IMR-90 (cell line): Measurements from ENCODE around the gene VCL. TPM values are rescaled to one million over a fixed set of nuclear protein-coding genes. Genes with fewer than 3 reads are reported as not detected.

Source experiments
- ATAC-seq: fragments of 200-7000 bp; cut with Tn5 transposase; 2 replicates; pipeline ENCODE4 v1.9.1; 2020; ENCODE audit warnings: low read depth, mild to moderate bottlenecking, moderate library complexity
- BruUV-seq: library from RNA; stranded (reverse); fragments of 400-500 nt; replicated peaks from 2 replicates; lab custom pipeline; 2021; lab: Mats Ljungman, UMichigan
- CTCF ChIA-PET: fragments of 300-600 bp; formaldehyde crosslinking; extraction: SDS; loops from one replicate; lab custom pipeline; 2021; ENCODE audit warnings: antibody characterized with exemption; lab: Yijun Ruan, JAX
- POLR2A ChIA-PET: fragments of 300-600 bp; sonication (Branson Sonifier 250); formaldehyde crosslinking; loops from one replicate; lab custom pipeline; 2022; ENCODE audit warnings: antibody characterized with exemption; ENCODE audit not compliant: unreplicated experiment; lab: Charles Lee
- DNase-seq: peaks from one replicate; pipeline ENCODE4 v3.0.0; 2013
- H2AFZ ChIP-seq: replicated peaks from 2 replicates; pipeline ENCODE3; 2013; ENCODE audit warnings: low read length, mild to moderate bottlenecking; ENCODE audit not compliant: poor library complexity
- H2AK5ac ChIP-seq: 2 replicates; pipeline ENCODE4 v1.6.1; 2013; ENCODE audit warnings: low read depth, low read length, inconsistent platforms
- H2AK9ac ChIP-seq: replicated peaks from 2 replicates; pipeline ENCODE3; 2013; ENCODE audit warnings: mild to moderate bottlenecking, low read depth, low read length, moderate library complexity; ENCODE audit not compliant: poor library complexity
- H2BK120ac ChIP-seq: 2 replicates; pipeline ENCODE4 v1.6.1; 2013; ENCODE audit warnings: low read depth, low read length, inconsistent platforms
- H2BK15ac ChIP-seq: 3 replicates; pipeline ENCODE4 v1.6.1; 2013; ENCODE audit warnings: low read depth, low read length, inconsistent platforms
- H2BK20ac ChIP-seq: 2 replicates; pipeline ENCODE4 v1.6.1; 2013; ENCODE audit warnings: low read depth, mild to moderate bottlenecking, inconsistent platforms, low read length, moderate library complexity
- H2BK5ac ChIP-seq: 2 replicates; pipeline ENCODE4 v1.6.1; 2013; ENCODE audit warnings: mild to moderate bottlenecking, low read depth, low read length, inconsistent platforms; ENCODE audit not compliant: poor library complexity, severe bottlenecking
- H3K14ac ChIP-seq: replicated peaks from 2 replicates; pipeline ENCODE4 v1.6.1; 2013; ENCODE audit warnings: low read depth, low read length, inconsistent platforms
- H3K18ac ChIP-seq: 2 replicates; pipeline ENCODE4 v1.6.1; 2013; ENCODE audit warnings: low read depth, low read length, control low read depth
- H3K23ac ChIP-seq: 2 replicates; pipeline ENCODE4 v1.6.1; 2013; ENCODE audit warnings: low read depth, low read length, inconsistent platforms
- H3K27ac ChIP-seq: 2 replicates; pipeline ENCODE4 v1.5.1; 2013; ENCODE audit warnings: mild to moderate bottlenecking, control low read depth, low read length; ENCODE audit not compliant: insufficient read depth
- H3K27me3 ChIP-seq: 2 replicates; pipeline ENCODE4 v1.6.1; 2013; ENCODE audit warnings: low read length; ENCODE audit not compliant: control insufficient read depth, insufficient read depth
- H3K36me3 ChIP-seq: 2 replicates; pipeline ENCODE4 v1.6.1; 2013; ENCODE audit warnings: low read length, mixed read lengths; ENCODE audit not compliant: control insufficient read depth, insufficient read depth
- H3K4ac ChIP-seq: 2 replicates; pipeline ENCODE4 v1.6.1; 2013; ENCODE audit warnings: low read depth, low read length, inconsistent platforms
- H3K4me1 ChIP-seq: 2 replicates; pipeline ENCODE4 v1.6.1; 2013; ENCODE audit warnings: low read length, mixed read lengths; ENCODE audit not compliant: control insufficient read depth, insufficient read depth
- H3K4me2 ChIP-seq: 2 replicates; pipeline ENCODE4 v1.6.1; 2013; ENCODE audit warnings: low read depth, mild to moderate bottlenecking, control low read depth, low read length, moderate library complexity
- H3K4me3 ChIP-seq: 2 replicates; pipeline ENCODE4 v1.5.1; 2013; ENCODE audit warnings: low read depth, mild to moderate bottlenecking, control low read depth, low read length, moderate library complexity; ENCODE audit not compliant: insufficient read depth
- H3K56ac ChIP-seq: 2 replicates; pipeline ENCODE4 v1.6.1; 2013; ENCODE audit warnings: low read length, inconsistent platforms; ENCODE audit not compliant: insufficient read depth; ENCODE audit errors: extremely low read depth
- H3K79me1 ChIP-seq, 2 experiments: 2 replicates each; pipeline ENCODE4 v1.6.1; 2013; ENCODE audit warnings: low read length in 2 of 2, inconsistent platforms in 1 of 2, low read depth in 1 of 2
- H3K9ac ChIP-seq: 2 replicates; pipeline ENCODE4 v1.6.1; 2013; ENCODE audit warnings: low read depth, low read length, control low read depth
- H3K9me1 ChIP-seq: 2 replicates; pipeline ENCODE4 v1.6.1; 2013; ENCODE audit warnings: low read length, inconsistent platforms; ENCODE audit not compliant: insufficient read depth
- H3K9me3 ChIP-seq: 2 replicates; pipeline ENCODE4 v1.6.1; 2013; ENCODE audit warnings: low read length; ENCODE audit not compliant: control insufficient read depth, insufficient read depth
- H4K20me1 ChIP-seq: 2 replicates; pipeline ENCODE4 v1.6.1; 2013; ENCODE audit warnings: low read length, inconsistent platforms; ENCODE audit not compliant: insufficient read depth
- H4K5ac ChIP-seq: 2 replicates; pipeline ENCODE4 v1.6.1; 2013; ENCODE audit warnings: mild to moderate bottlenecking, low read depth, low read length, control low read depth
- H4K8ac ChIP-seq, 2 experiments: 2 replicates each; pipeline ENCODE4 v1.6.1; 2013; ENCODE audit warnings: low read depth in 2 of 2, low read length in 2 of 2, control low read depth in 1 of 2, inconsistent platforms in 1 of 2
- H4K91ac ChIP-seq: 2 replicates; pipeline ENCODE4 v1.6.1; 2013; ENCODE audit warnings: low read depth, low read length, inconsistent platforms; ENCODE audit not compliant: insufficient read depth
- CEBPB ChIP-seq: IDR thresholded peaks from 2 replicates; pipeline ENCODE4 v1.6.1; 2012; ENCODE audit warnings: low read depth, low read length, improper control_type of control experiment
- CHD1 ChIP-seq: IDR thresholded peaks from 2 replicates; pipeline ENCODE4 v1.6.1; 2012; ENCODE audit warnings: low read depth, low read length, improper control_type of control experiment
- MAFK ChIP-seq: IDR thresholded peaks from 2 replicates; pipeline ENCODE4 v1.6.1; 2012; ENCODE audit warnings: low read depth, low read length, improper control_type of control experiment
- MAZ ChIP-seq: IDR thresholded peaks from 2 replicates; pipeline ENCODE4 v1.6.1; 2012; ENCODE audit warnings: low read depth, mild to moderate bottlenecking, low read length, improper control_type of control experiment, moderate library complexity, borderline replicate concordance
- RCOR1 ChIP-seq: IDR thresholded peaks from 2 replicates; pipeline ENCODE4 v1.6.1; 2012; ENCODE audit warnings: mild to moderate bottlenecking, low read length, improper control_type of control experiment; ENCODE audit not compliant: insufficient replicate concordance
- RFX5 ChIP-seq: IDR thresholded peaks from 2 replicates; pipeline ENCODE4 v1.8.0; 2012; ENCODE audit warnings: low read depth, mild to moderate bottlenecking, low read length, moderate library complexity
- SMC3 ChIP-seq: fragments of 150-350 bp; IDR thresholded peaks from 2 replicates; pipeline ENCODE4 v1.6.1; 2016; ENCODE audit warnings: low read depth, mild to moderate bottlenecking, antibody characterized with exemption, low read length, moderate library complexity
- WGBS, 2 experiments: methylation state at CpG; one replicate each; pipeline versions ENCODE4 v1.1.5 to v1.1.7; 2013; ENCODE audit warnings: missing lambda C conversion rate in 2 of 2; ENCODE audit not compliant: insufficient read length in 1 of 2; ENCODE audit errors: extremely low coverage in 2 of 2; 5-methylcytosine and 5-hydroxymethylcytosine counted together
- dilution Hi-C: fragments of 300-500 bp; cut with HindIII; formaldehyde crosslinking; loops from one replicate; pipeline ENCODE4 v1.14.3; 2018; ENCODE audit warnings: low sequenced_read_pairs; ENCODE audit not compliant: unreplicated experiment
- in situ Hi-C: fragments of 300-500 bp; cut with MboI; formaldehyde crosslinking; loops from 3 replicates; pipeline ENCODE4 v1.14.3; 2019; ENCODE audit warnings: low sequenced_read_pairs, inconsistent platforms, mixed read lengths
- intact Hi-C: fragments of 100-400 bp; cut with micrococcal nuclease; formaldehyde crosslinking; loops from 2 replicates; pipeline ENCODE4 v1.10.0; 2022
- polyA plus RNA-seq, 3 experiments: library from polyadenylated mRNA; depleted of rRNA; stranded (reverse); fragments of >200 nt; gene quantifications; 2 replicates each; pipeline ENCODE4 v1.2.3, GENCODE V29; 2012; ENCODE audit warnings: low replicate concordance in 1 of 3
- total RNA-seq: library from RNA; depleted of rRNA; stranded (reverse); fragments of >200 nt; gene quantifications from 2 replicates; pipeline ENCODE4 v1.2.3, GENCODE V29; 2012

VCL gene
- total and polyA plus RNA-seq, 2 of the 4 experiments (the other 2 are of a cell fraction) = 227 to 283 TPM

- TF ChIP-seq CHD1 (no peak), RFX5 (no peak), RCOR1 (no peak), MAFK (no peak), MAZ (no peak), SMC3 (no peak), CEBPB (no peak)
- Histone ChIP-seq H3K4me3 (no peak overlapping the region), H3K27ac (no peak overlapping the region; the same call in 1 of the 2 replicates), H3K23ac (no peak overlapping the region), H3K79me1 (peaks cover 71 to 94% of the 10 kb centered on the region in 2 experiments), H3K4ac (no peak overlapping the region), H2BK15ac (no peak overlapping the region), H2BK20ac (no peak overlapping the region), H3K9ac (no peak overlapping the region; the same call in 1 of the 2 replicates), H3K4me2 (no peak overlapping the region), H3K4me1 (peaks cover 9% of the 10 kb centered on the region), H3K9me3 (no peaks in the 10 kb centered on the region), H3K27me3 (no peaks in the 10 kb centered on the region), H3K14ac (no peak overlapping the region), H3K18ac (no peak overlapping the region), H2BK120ac (no peak overlapping the region), H4K8ac (no peak overlapping the region), H4K20me1 (peaks cover 83% of the 10 kb centered on the region), H4K5ac (no peak overlapping the region), H2AK5ac (no peak overlapping the region), H3K56ac (no peak overlapping the region), H2AFZ (no peak overlapping the region), H3K36me3 (peaks cover 81% of the 10 kb centered on the region), H2AK9ac (no peak overlapping the region), H2BK5ac (peak overlapping the region; percentile 14), H3K9me1 (peaks cover 15% of the 10 kb centered on the region), H4K91ac (no peak overlapping the region)
- WGBS, 2 experiments = no CpG with 5 or more reads among the region's 1 CpG
- intact Hi-C loops = no loop called here
- POLR2A ChIA-PET = no interaction called here
- in situ Hi-C loops = no loop called here
- CTCF ChIA-PET = interaction anchor here (0.6 kb wide), 1 partner anchor 336 kb away, joined by 3 read pairs; no protein-coding TSS in a partner anchor
- ATAC-seq (no peak), DNase-seq (peak; percentile 22)
- dilution Hi-C loops = no loop called here
- BruUV-seq = no TSS peak
Observed at GRCh38 chr10:74113546-74113945, 115.6 kb downstream of the VCL start.
